Amygdala (tissue), 56 donors: ENCODE data around the gene CEP70.
"Not testable (repeated sequence)": the region's sequence is repeated elsewhere in the genome, so short reads cannot be mapped to it uniquely, and the experiment has no call there.

Experiments used
- DNase-seq, 56 donors: peaks; one replicate each; lab custom pipeline; 2025; lab: John Stamatoyannopoulos, UW

CEP70 gene

GRCh38 chr3:138456961-138457862 is 136.8 kb downstream of the CEP70 start:
- DNase-seq, result no peak

- DNase-seq, result no peak
Measured at GRCh38 chr3:138455801-138456716, 138.0 kb downstream of the CEP70 start.

- not testable (repeated sequence) for DNase-seq
Measured at GRCh38 chr3:138453940-138454339, 140.1 kb downstream of the CEP70 start.

- no peak for DNase-seq
Measured at GRCh38 chr3:138452436-138452835, 141.6 kb downstream of the CEP70 start.

- no peak for DNase-seq
Measured at GRCh38 chr3:138451595-138452162, 142.4 kb downstream of the CEP70 start.

- DNase-seq, result no peak
Measured at GRCh38 chr3:138450704-138451424, 143.2 kb downstream of the CEP70 start.

- DNase-seq, result peak in 1 of 56 donors; percentile 16
Measured at GRCh38 chr3:138450181-138450580, 143.9 kb downstream of the CEP70 start.

- no peak for DNase-seq
Measured at GRCh38 chr3:138449490-138449889, 144.6 kb downstream of the CEP70 start.

GRCh38 chr3:138448631-138449030 is 145.4 kb downstream of the CEP70 start:
- DNase-seq, result no peak

- DNase-seq, result no peak
Measured at GRCh38 chr3:138445654-138446053, 148.4 kb downstream of the CEP70 start.

GRCh38 chr3:138445236-138445635 is 148.8 kb downstream of the CEP70 start:
- peak in 1 of 56 donors; percentile 20 for DNase-seq
